Measurements from ENCODE around the gene POU6F2. TPM values are rescaled to one million over a fixed set of nuclear protein-coding genes. Genes with fewer than 3 reads are reported as not detected.
"Not testable (repeated sequence)": the region's sequence is repeated elsewhere in the genome, so short reads cannot be mapped to it uniquely, and the experiment has no call there.

The POU6F2 gene
- total RNA-seq, 1 donor = under 0.01 TPM

DNA sequence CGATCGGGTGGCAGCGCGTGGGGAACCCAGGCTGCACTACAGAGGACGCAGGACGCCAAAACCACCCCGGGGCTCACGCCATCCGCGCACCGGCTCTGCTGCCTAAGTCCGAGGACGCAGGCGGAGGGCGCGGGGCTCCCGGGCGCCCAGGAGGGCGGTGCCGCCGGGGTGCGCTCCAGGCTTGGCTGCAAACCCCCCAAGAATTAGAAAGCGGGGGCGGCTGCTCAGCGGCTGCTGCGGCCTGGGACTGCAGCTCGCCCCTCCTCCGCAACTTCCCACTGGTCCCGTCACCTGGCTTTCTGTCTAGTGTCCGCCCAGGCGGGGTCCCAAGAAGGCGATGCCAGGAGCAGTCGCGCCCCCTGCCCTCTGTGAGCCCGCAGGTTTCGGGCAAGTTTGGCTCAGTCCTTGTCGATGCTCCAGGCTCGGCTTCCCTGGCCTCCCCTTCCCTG, 1.7 kb upstream of the POU6F2 start:
- no peak for DNase-seq (ENCODE audit: low read depth)
- TF ChIP-seq CTCF (IDR thresholded peaks at IDR 0.05; ENCODE audit: insufficient read depth, low read depth, low read length) = no peak

DNA sequence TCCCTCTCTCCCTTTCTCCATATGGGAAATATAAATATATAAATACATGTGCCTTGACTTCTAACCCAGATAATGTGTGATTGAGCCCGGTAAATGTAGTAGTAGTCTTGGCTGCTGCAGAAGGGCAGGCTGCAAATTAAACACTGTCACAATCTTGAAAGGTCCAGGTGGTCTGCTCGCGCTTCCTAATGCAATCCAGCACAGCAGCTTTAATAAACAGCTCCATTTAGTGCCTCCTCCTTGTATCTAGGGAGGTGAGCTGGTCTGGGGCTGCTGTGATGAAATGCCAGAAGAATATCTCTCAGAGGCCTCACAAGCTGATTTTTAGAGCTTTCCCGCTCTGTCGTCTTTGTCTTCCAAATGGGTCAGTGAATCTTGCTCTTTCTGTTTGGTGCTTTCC, 782 bp downstream of the POU6F2 start:
- TF ChIP-seq CTCF (IDR thresholded peaks at IDR 0.05; ENCODE audit: insufficient read depth, low read depth, low read length) = no peak
- no peak for DNase-seq (ENCODE audit: low read depth)
- no peak overlapping the region for H3K4me3 ChIP-seq (ENCODE audit: low read depth, low read length)

More for the DNA sequence above, 1.7 kb upstream of the POU6F2 start:
- no peak overlapping the region for H3K4me3 ChIP-seq (ENCODE audit: low read depth, low read length)

DNA sequence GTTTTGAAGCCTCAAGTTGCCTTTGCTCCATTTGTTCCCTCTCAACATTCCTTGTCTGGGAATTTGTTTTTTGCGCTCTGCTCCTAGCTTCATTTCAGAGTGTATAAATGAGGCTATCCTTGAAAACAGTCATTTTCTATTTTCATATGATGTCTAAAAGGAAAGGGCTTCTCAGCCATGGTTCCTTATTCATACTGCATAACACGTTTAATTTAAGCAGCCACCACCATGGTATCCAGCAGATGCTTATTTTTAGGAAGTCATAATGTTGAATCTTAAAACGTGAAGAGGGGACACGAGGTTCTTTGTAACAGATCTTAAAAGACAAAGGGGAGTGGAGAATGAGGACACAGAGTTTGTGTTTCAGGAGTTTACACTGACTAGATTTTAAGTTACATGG, 14.5 kb downstream of the POU6F2 start:
- no peak overlapping the region for H3K4me3 ChIP-seq (ENCODE audit: low read depth, low read length)
- TF ChIP-seq CTCF (IDR thresholded peaks at IDR 0.05; ENCODE audit: insufficient read depth, low read depth, low read length) = no peak
- DNase-seq (ENCODE audit: low read depth) = no peak

- no peak for DNase-seq (ENCODE audit: low read depth)
- no peak for TF ChIP-seq CTCF (IDR thresholded peaks at IDR 0.05; ENCODE audit: insufficient read depth, low read depth, low read length)
- no peak overlapping the region for H3K4me3 ChIP-seq (ENCODE audit: low read depth, low read length)
These were observed 23.9 kb downstream of the POU6F2 start for GRCh38 chr7:39001595-39001994.

- DNase-seq (ENCODE audit: low read depth) = no peak
- no peak for TF ChIP-seq CTCF (IDR thresholded peaks at IDR 0.05; ENCODE audit: insufficient read depth, low read depth, low read length)
- H3K4me3 ChIP-seq (ENCODE audit: low read depth, low read length) = no peak overlapping the region
These were observed 25.0 kb downstream of the POU6F2 start for GRCh38 chr7:39002755-39003154.

DNA sequence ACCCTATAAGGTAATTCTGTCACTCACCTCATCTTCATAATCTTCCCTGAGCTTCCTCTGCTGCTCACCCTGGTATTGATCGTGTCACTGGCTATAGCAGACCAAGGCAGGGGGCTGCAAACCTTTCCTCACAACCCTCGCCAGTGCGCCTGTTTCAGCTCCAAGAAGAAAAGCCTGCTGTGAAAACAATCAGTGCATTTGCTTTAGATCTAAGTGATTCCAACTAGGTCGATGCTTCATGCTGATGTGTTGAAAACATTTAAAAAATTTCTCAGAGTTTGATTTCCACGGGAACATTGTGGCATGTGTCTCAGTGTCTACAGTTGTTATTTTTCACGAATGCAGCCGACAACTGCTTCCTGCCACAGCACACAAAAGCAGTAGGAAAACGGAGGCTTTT, 27.3 kb downstream of the POU6F2 start:
- DNase-seq (ENCODE audit: low read depth) = no peak
- TF ChIP-seq CTCF (IDR thresholded peaks at IDR 0.05; ENCODE audit: insufficient read depth, low read depth, low read length) = no peak
- H3K4me3 ChIP-seq (ENCODE audit: low read depth, low read length) = no peak overlapping the region

GRCh38 chr7:39005461-39005860, 27.8 kb downstream of the POU6F2 start:
- DNase-seq (ENCODE audit: low read depth) = no peak
- no peak for TF ChIP-seq CTCF (IDR thresholded peaks at IDR 0.05; ENCODE audit: insufficient read depth, low read depth, low read length)
- H3K4me3 ChIP-seq (ENCODE audit: low read depth, low read length) = no peak overlapping the region

DNA sequence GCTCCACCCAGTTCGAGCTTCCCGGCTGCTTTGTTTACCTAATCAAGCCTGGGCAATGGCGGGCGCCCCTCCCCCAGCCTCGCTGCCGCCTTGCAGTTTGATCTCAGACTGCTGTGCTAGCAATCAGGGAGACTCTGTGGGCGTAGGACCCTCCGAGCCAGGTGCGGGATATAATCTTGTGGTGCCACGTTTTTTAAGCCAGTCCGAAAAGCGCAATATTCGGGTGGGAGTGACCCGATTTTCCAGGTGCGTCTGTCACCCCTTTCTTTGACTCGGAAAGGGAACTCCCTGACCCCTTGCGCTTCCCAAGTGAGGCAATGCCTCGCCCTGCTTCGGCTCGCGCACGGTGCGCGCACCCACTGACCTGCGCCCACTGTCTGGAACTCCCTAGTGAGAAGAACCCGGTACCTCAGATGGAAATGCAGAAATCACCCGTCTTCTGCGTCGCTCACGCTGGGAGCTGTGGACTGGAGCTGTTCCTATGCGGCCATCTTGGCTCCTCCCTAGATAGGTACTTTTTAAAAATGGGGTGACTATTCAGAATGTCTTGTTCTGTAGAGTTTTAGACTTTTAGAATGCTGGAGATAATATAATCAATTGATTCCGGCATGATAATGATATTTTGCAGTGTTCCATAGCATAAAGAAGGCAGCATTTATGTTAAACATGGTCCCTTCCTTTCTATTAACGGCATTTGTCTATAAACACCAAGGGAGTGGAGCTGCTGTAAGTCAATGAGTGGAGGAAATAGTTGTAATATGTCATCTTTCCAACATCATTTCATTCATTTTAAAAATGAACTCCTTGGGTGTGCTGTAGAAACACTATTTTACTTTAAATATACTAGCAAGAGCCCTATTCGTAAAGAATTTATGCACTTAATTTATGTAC, 35.6 kb downstream of the POU6F2 start:
- H3K4me3 ChIP-seq (ENCODE audit: low read depth, low read length) = peak overlapping the region; percentile 53
- DNase-seq (ENCODE audit: low read depth) = not testable (repeated sequence)

Measured in fibroblast of villous mesenchyme (primary cell).